ENCODE measurements around the gene ROBO1. TPM values are rescaled to one million over a fixed set of nuclear protein-coding genes. Genes with fewer than 3 reads are reported as not detected.

ROBO1 gene
- total and polyA plus RNA-seq, 2 donors: 13.3 to 33.9 TPM

DNA sequence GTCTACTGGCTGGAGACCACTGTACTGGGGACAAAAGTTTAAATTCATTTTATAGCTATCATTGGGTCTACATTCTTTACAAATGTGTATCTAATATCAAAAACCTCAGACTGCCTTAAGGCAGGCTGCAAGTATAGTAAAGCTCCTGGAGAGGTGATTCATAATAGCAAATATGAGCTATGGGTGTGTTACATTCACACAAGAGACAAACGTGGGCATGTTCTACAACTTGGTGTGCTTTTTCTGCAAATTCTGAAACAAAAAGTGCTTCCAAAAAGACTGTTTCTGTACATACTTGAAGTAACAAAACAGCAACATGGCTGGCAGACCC is 1101.4 kb downstream of the ROBO1 start:
- Histone ChIP-seq H3K36me3 (ENCODE audit: control insufficient read depth in 2 of 2, insufficient read depth in 2 of 2, low read length in 1 of 2) (no peaks in the 10 kb centered on the region), H3K27me3 (ENCODE audit: control insufficient read depth in 2 of 2, insufficient read depth in 1 of 2, low read length in 1 of 2) (no peaks in the 10 kb centered on the region), H3K27ac (ENCODE audit: low read depth in 1 of 2, low read length in 1 of 2) (no peak overlapping the region), H3K4me3 (ENCODE audit: low read length in 2 of 2) (no peak overlapping the region), H3K4me1 (ENCODE audit: control insufficient read depth in 2 of 2, insufficient read depth in 2 of 2, low read length in 2 of 2) (no peaks in the 10 kb centered on the region), H3K9me3 (ENCODE audit: control insufficient read depth in 2 of 2, insufficient read depth in 1 of 2, low read length in 1 of 2) (no peaks in the 10 kb centered on the region)
- 96% methylated on average over 1 of the region's 1 CpG for WGBS
- DNase-seq (ENCODE audit: low read depth in 6 of 9, low spot score in 9 of 9): no peak

DNA sequence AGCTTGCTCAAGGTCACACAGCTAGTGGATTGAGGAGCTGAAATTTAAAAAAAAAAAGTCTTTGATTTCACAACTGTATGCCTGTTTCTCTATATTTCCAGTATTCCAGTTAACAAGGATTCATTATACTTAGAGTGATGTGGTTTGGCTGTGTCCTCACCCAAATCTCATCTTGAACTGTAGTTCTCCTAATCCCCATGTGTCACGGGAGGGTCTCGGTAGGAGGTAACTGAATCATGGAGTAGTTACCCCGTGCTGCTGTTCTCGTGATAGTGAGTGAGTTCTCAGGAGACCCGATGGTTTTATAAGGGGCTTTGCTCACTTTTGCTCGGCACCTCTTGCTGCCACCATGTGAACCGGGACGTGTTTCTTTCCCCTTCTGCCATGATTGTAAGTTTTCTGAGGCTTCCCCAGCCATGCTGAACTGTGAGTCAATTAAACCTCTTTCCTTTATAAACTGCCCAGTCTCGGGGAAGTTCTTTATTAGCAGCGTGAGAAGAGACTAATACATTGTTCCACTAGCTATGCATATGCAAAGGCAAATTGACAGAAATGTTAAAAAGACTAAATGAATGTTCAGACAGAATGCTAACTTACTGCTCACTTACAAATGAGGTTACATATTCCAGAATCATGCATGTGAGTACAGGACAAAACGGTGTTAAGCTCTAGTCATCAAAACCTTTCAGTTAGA is 1101.9 kb downstream of the ROBO1 start:
- WGBS: 92% methylated on average over 11 of the region's 11 CpGs

DNA sequence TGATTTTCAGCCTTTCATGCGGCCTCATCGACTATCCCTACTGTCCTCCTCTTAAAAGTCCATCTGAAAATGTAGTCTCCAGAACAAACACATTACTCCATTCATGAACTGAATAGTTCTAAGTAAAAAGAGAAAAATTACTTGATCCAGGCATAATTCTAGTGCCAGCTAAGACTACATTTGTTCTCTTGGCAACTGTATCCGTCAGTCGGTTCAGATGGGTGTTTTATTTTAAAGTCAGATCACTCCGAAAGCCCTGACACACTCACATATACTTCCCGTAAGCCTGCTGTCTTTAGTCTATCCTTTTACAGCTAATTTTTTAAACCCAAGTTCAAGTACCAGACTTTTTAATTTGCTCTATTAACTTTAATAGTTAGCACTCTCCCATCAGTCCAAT is 1102.7 kb downstream of the ROBO1 start:
- no peak overlapping the region for H3K27ac ChIP-seq (ENCODE audit: low read depth in 1 of 2, low read length in 1 of 2)
- H3K4me3 ChIP-seq (ENCODE audit: low read length in 2 of 2): no peak overlapping the region
- H3K36me3 ChIP-seq (ENCODE audit: control insufficient read depth in 2 of 2, insufficient read depth in 2 of 2, low read length in 1 of 2): no peaks in the 10 kb centered on the region
- H3K9me3 ChIP-seq (ENCODE audit: control insufficient read depth in 2 of 2, insufficient read depth in 1 of 2, low read length in 1 of 2): no peaks in the 10 kb centered on the region
- DNase-seq (ENCODE audit: low read depth in 6 of 9, low spot score in 9 of 9): no peak
- no peaks in the 10 kb centered on the region for H3K4me1 ChIP-seq (ENCODE audit: control insufficient read depth in 2 of 2, insufficient read depth in 2 of 2, low read length in 2 of 2)
- no peaks in the 10 kb centered on the region for H3K27me3 ChIP-seq (ENCODE audit: control insufficient read depth in 2 of 2, insufficient read depth in 1 of 2, low read length in 1 of 2)
- 98% methylated on average over 6 of the region's 6 CpGs for WGBS

More for the DNA sequence above, 1101.9 kb downstream of the ROBO1 start:
- Histone ChIP-seq H3K36me3 (ENCODE audit: control insufficient read depth in 2 of 2, insufficient read depth in 2 of 2, low read length in 1 of 2) (no peaks in the 10 kb centered on the region), H3K9me3 (ENCODE audit: control insufficient read depth in 2 of 2, insufficient read depth in 1 of 2, low read length in 1 of 2) (no peaks in the 10 kb centered on the region), H3K4me1 (ENCODE audit: control insufficient read depth in 2 of 2, insufficient read depth in 2 of 2, low read length in 2 of 2) (no peaks in the 10 kb centered on the region), H3K27ac (ENCODE audit: low read depth in 1 of 2, low read length in 1 of 2) (no peak overlapping the region), H3K27me3 (ENCODE audit: control insufficient read depth in 2 of 2, insufficient read depth in 1 of 2, low read length in 1 of 2) (no peaks in the 10 kb centered on the region), H3K4me3 (ENCODE audit: low read length in 2 of 2) (no peak overlapping the region)
- no peak for DNase-seq (ENCODE audit: low read depth in 6 of 9, low spot score in 9 of 9)

DNA sequence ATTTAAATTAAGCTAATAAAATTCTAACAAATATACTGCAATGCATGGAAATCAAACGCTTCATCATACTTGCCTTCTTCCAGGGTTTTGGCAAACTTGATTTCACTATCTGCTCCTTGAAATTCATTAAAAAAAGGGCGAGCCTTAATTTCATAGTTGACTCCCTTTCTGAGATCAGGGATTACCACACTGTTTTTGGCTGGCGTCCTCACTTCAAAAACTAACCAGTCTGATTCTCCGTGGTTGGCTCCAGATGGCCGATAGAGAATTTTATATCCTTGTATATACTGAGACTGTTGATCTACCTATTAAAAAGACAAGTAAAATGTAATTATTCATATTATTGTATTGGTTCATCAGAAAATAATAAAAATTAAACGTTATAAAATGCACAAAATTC is 1106.8 kb downstream of the ROBO1 start:
- Histone ChIP-seq H3K4me1 (ENCODE audit: control insufficient read depth in 2 of 2, insufficient read depth in 2 of 2, low read length in 2 of 2) (no peaks in the 10 kb centered on the region), H3K9me3 (ENCODE audit: control insufficient read depth in 2 of 2, insufficient read depth in 1 of 2, low read length in 1 of 2) (no peaks in the 10 kb centered on the region), H3K4me3 (ENCODE audit: low read length in 2 of 2) (no peak overlapping the region), H3K36me3 (ENCODE audit: control insufficient read depth in 2 of 2, insufficient read depth in 2 of 2, low read length in 1 of 2) (no peaks in the 10 kb centered on the region), H3K27ac (ENCODE audit: low read depth in 1 of 2, low read length in 1 of 2) (no peak overlapping the region), H3K27me3 (ENCODE audit: control insufficient read depth in 2 of 2, insufficient read depth in 1 of 2, low read length in 1 of 2) (no peaks in the 10 kb centered on the region)
- WGBS: 90% methylated on average over 6 of the region's 6 CpGs
- DNase-seq (ENCODE audit: low read depth in 6 of 9, low spot score in 9 of 9): no peak

DNA sequence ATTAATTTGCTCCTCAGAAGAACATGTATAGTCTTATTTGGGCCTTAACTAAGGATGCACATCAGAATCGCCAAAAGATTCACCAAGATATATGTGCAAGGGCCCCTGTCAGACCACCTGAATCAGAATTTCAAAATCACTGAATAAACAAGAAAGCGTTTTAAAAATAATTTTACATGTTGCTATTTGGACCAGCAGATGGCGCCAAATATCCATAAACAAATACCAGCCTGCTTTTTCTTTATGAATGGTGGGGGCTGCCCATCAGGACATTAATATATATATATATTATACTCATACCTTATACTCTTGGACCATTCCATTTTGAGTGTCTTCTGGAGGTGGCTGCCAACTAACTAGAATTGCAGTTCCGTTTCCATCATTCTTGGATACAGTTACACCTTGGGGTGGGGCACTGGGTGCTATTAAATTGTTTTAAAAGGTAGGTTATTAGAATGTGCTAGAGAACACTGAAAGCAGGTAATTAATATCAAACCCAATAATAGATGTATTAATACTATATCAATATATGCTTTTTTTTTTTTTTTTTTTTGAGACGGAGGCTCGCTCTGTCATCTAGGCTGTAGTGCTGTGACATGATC is 1108.3 kb downstream of the ROBO1 start:
- Histone ChIP-seq H3K9me3 (ENCODE audit: control insufficient read depth in 2 of 2, insufficient read depth in 1 of 2, low read length in 1 of 2) (no peaks in the 10 kb centered on the region), H3K27ac (ENCODE audit: low read depth in 1 of 2, low read length in 1 of 2) (no peak overlapping the region), H3K4me1 (ENCODE audit: control insufficient read depth in 2 of 2, insufficient read depth in 2 of 2, low read length in 2 of 2) (no peaks in the 10 kb centered on the region), H3K27me3 (ENCODE audit: control insufficient read depth in 2 of 2, insufficient read depth in 1 of 2, low read length in 1 of 2) (no peaks in the 10 kb centered on the region), H3K36me3 (ENCODE audit: control insufficient read depth in 2 of 2, insufficient read depth in 2 of 2, low read length in 1 of 2) (no peaks in the 10 kb centered on the region), H3K4me3 (ENCODE audit: low read length in 2 of 2) (no peak overlapping the region)
- peak in 8 of 9 donors; percentile 16 to 59 (median 36) for DNase-seq (ENCODE audit: low read depth in 6 of 9, low spot score in 9 of 9)
- 58% methylated on average over 6 of the region's 6 CpGs for WGBS

DNA sequence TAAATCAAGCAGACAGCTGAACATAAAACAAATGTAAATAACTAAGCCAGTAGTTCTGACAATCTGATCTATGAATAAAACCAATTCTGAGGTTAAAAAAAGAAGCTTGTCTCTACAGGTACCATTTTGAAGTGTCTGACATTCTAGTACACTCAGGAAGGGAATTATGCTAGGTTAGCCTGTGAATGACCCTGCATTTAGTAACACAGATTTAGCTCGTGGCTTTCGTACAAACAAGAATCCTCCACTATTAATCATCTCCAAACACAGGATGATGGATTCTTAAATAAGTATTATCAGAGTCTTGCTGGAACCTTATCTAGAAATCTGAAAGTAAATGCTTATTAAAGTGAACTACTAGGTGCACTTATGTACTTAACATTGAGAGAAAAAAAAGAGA is 1120.1 kb downstream of the ROBO1 start:
- no peak for DNase-seq (ENCODE audit: low read depth in 6 of 9, low spot score in 9 of 9)
- H3K27me3 ChIP-seq (ENCODE audit: control insufficient read depth in 2 of 2, insufficient read depth in 1 of 2, low read length in 1 of 2): no peaks in the 10 kb centered on the region
- H3K36me3 ChIP-seq (ENCODE audit: control insufficient read depth in 2 of 2, insufficient read depth in 2 of 2, low read length in 1 of 2): no peaks in the 10 kb centered on the region
- 87% methylated on average over 2 of the region's 2 CpGs for WGBS
- no peaks in the 10 kb centered on the region for H3K4me1 ChIP-seq (ENCODE audit: control insufficient read depth in 2 of 2, insufficient read depth in 2 of 2, low read length in 2 of 2)
- no peaks in the 10 kb centered on the region for H3K9me3 ChIP-seq (ENCODE audit: control insufficient read depth in 2 of 2, insufficient read depth in 1 of 2, low read length in 1 of 2)
- H3K27ac ChIP-seq (ENCODE audit: low read depth in 1 of 2, low read length in 1 of 2): no peak overlapping the region
- H3K4me3 ChIP-seq (ENCODE audit: low read length in 2 of 2): no peak overlapping the region

DNA sequence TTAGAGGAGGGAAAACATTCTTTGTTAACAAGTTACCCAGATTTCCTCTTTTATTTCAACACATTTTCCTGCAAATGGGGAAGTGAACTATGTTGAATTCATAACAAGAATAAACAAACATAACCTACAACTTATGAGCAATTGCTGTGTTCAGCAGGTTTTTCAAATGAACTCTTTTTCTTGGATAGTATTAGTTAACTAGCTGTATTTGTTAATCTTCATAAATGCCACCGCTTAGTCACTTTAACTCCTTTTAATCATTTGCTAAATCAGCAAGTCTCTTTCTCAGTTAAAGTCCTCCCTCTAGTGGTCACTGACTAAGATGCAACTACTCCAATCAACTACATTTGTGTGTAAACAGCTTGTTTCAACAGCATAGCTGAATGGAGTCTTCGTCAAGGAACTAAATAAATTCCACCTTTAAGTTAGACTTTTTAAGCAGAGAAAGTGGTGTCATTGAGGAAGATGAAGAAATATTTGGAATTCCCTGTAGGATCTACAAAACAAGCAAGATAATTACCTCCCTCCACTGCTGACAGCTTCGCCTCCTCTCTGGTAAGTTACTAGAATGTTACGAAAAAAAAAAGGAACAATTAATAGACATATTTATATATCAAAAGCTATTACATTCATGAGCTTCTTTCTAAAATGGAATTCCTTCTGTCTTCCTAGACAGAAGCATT is 1122.0 kb downstream of the ROBO1 start:
- no peak overlapping the region for H3K4me3 ChIP-seq (ENCODE audit: low read length in 2 of 2)
- no peaks in the 10 kb centered on the region for H3K4me1 ChIP-seq (ENCODE audit: control insufficient read depth in 2 of 2, insufficient read depth in 2 of 2, low read length in 2 of 2)
- H3K27ac ChIP-seq (ENCODE audit: low read depth in 1 of 2, low read length in 1 of 2): no peak overlapping the region
- 61% methylated on average over 4 of the region's 4 CpGs for WGBS
- no peaks in the 10 kb centered on the region for H3K27me3 ChIP-seq (ENCODE audit: control insufficient read depth in 2 of 2, insufficient read depth in 1 of 2, low read length in 1 of 2)
- peak in 8 of 9 donors; percentile 21 to 68 (median 38) for DNase-seq (ENCODE audit: low read depth in 6 of 9, low spot score in 9 of 9)
- no peaks in the 10 kb centered on the region for H3K36me3 ChIP-seq (ENCODE audit: control insufficient read depth in 2 of 2, insufficient read depth in 2 of 2, low read length in 1 of 2)
- no peaks in the 10 kb centered on the region for H3K9me3 ChIP-seq (ENCODE audit: control insufficient read depth in 2 of 2, insufficient read depth in 1 of 2, low read length in 1 of 2)

DNA sequence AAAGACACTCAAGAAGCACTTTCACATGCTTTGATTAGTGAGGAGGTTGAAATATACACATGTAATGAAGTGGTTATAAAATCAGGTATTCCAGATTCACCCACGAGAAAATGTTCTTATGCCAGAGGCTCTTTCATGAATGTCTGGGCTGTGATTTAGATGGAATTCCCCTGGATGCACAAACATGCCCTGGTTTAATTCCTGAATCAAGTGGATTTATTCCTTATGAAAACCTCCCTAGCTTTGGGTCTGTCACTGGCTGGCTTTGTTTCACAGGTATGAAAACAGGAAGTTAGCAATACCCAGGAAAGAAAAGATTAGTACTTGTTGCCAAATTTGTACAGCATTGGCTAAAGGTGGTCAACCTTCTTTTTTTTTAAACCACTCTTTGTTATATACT is 1123.0 kb downstream of the ROBO1 start:
- H3K36me3 ChIP-seq (ENCODE audit: control insufficient read depth in 2 of 2, insufficient read depth in 2 of 2, low read length in 1 of 2): no peaks in the 10 kb centered on the region
- no peaks in the 10 kb centered on the region for H3K27me3 ChIP-seq (ENCODE audit: control insufficient read depth in 2 of 2, insufficient read depth in 1 of 2, low read length in 1 of 2)
- DNase-seq (ENCODE audit: low read depth in 6 of 9, low spot score in 9 of 9): peak in 1 of 9 donors; percentile 3
- no peaks in the 10 kb centered on the region for H3K4me1 ChIP-seq (ENCODE audit: control insufficient read depth in 2 of 2, insufficient read depth in 2 of 2, low read length in 2 of 2)
- H3K9me3 ChIP-seq (ENCODE audit: control insufficient read depth in 2 of 2, insufficient read depth in 1 of 2, low read length in 1 of 2): no peaks in the 10 kb centered on the region
- 61% methylated on average over 1 of the region's 1 CpG for WGBS
- peak overlapping the region in 1 of 2 donors; percentile 1 for H3K27ac ChIP-seq (ENCODE audit: low read depth in 1 of 2, low read length in 1 of 2)
- no peak overlapping the region for H3K4me3 ChIP-seq (ENCODE audit: low read length in 2 of 2)

DNA sequence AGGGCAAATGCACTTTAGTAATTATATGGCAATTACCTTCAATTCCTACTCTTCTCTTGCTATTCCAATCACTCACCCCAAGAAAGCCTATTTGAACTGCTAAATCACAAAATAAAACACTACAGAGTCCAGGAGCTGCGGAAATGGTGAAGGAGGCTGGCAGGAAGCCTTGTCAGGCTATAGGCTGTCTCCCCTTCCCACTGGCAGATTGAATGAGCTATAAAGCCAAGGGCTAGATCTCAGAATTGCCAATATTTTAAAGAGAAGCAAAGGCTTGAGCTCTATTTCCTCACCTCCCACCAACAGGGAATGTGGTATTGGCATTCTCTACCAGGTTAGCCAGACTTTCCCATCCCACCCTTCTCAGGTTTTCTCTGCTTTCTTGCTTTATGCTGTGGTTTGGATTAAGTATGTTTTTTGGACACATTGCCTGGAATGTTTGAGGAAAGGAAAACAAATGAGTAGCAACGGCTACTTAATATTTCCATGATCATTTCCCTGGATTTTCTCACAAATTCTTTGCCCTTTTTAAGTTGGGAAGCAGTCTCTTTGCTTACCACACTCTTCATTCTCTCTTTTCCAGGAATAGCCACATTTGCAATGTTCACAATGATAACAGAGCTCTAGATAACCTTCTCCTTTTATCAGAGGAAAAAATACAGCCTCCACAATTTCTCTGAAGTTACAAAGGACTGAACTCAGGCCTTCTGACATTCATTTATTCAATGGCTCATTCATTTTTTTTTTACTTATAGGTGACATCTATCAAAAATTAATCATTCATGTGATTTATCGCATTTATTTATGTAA is 1125.4 kb downstream of the ROBO1 start:
- H3K27ac ChIP-seq (ENCODE audit: low read depth in 1 of 2, low read length in 1 of 2): no peak overlapping the region
- DNase-seq (ENCODE audit: low read depth in 6 of 9, low spot score in 9 of 9): no peak
- no peaks in the 10 kb centered on the region for H3K27me3 ChIP-seq (ENCODE audit: control insufficient read depth in 2 of 2, insufficient read depth in 1 of 2, low read length in 1 of 2)
- 62% methylated on average over 3 of the region's 3 CpGs for WGBS
- H3K4me1 ChIP-seq (ENCODE audit: control insufficient read depth in 2 of 2, insufficient read depth in 2 of 2, low read length in 2 of 2): no peaks in the 10 kb centered on the region
- H3K9me3 ChIP-seq (ENCODE audit: control insufficient read depth in 2 of 2, insufficient read depth in 1 of 2, low read length in 1 of 2): no peaks in the 10 kb centered on the region
- H3K4me3 ChIP-seq (ENCODE audit: low read length in 2 of 2): no peak overlapping the region
- no peaks in the 10 kb centered on the region for H3K36me3 ChIP-seq (ENCODE audit: control insufficient read depth in 2 of 2, insufficient read depth in 2 of 2, low read length in 1 of 2)

All from thymus (tissue), 11 donors.